Astrocyte (in vitro differentiated cells and primary cell): Measurements from ENCODE around the gene PAK6. TPM values are rescaled to one million over a fixed set of nuclear protein-coding genes. Genes with fewer than 3 reads are reported as not detected.

Experiments used
- DNase-seq: peaks from one replicate; pipeline ENCODE4 v3.0.0-alpha.2; 2010; ENCODE audit warnings: low read depth
- FAIRE-seq: peaks from 2 replicates; lab custom pipeline; 2011; peaks lifted over from hg19 to GRCh38; lab: Jason Lieb, UNC
- H2AFZ ChIP-seq: 2 replicates; pipeline ENCODE4 v1.6.0; 2012; ENCODE audit warnings: low read depth, low read length, inconsistent platforms
- H3K27ac ChIP-seq: 2 replicates; pipeline ENCODE4 v1.5.1; 2011; ENCODE audit warnings: low read depth, low read length, inconsistent platforms
- H3K27me3 ChIP-seq: 2 replicates; pipeline ENCODE4 v1.6.0; 2011; ENCODE audit warnings: low read length, inconsistent platforms; ENCODE audit not compliant: insufficient read depth
- H3K36me3 ChIP-seq: 2 replicates; pipeline ENCODE4 v1.5.1; 2011; ENCODE audit warnings: low read length, inconsistent platforms; ENCODE audit not compliant: insufficient read depth
- H3K4me1 ChIP-seq: 2 replicates; pipeline ENCODE4 v1.5.1; 2011; ENCODE audit warnings: low read length, inconsistent platforms; ENCODE audit not compliant: insufficient read depth
- H3K4me2 ChIP-seq: 2 replicates; pipeline ENCODE4 v1.6.0; 2012; ENCODE audit warnings: low read length, inconsistent platforms
- H3K4me3 ChIP-seq: 2 replicates; pipeline ENCODE4 v1.5.1; 2011; ENCODE audit warnings: low read depth, mild to moderate bottlenecking, low read length, inconsistent platforms; ENCODE audit not compliant: insufficient read depth
- H3K79me2 ChIP-seq: 2 replicates; pipeline ENCODE4 v1.6.0; 2012; ENCODE audit warnings: mild to moderate bottlenecking, low read length, inconsistent platforms; ENCODE audit not compliant: insufficient read depth
- H3K9ac ChIP-seq: 2 replicates; pipeline ENCODE4 v1.6.0; 2012; ENCODE audit warnings: mild to moderate bottlenecking, low read length, inconsistent platforms
- H3K9me3 ChIP-seq: 2 replicates; pipeline ENCODE4 v1.5.1; 2012; ENCODE audit warnings: low read depth, mild to moderate bottlenecking, low read length, inconsistent platforms; ENCODE audit not compliant: insufficient read depth
- H4K20me1 ChIP-seq: 2 replicates; pipeline ENCODE4 v1.6.0; 2012; ENCODE audit warnings: low read length, inconsistent platforms; ENCODE audit not compliant: insufficient read depth
- H3K27ac Mint-ChIP-seq: one replicate; pipeline ENCODE4 v1.8.0; 2021; ENCODE audit warnings: mild to moderate bottlenecking, mixed read lengths; ENCODE audit not compliant: unreplicated experiment
- H3K27me3 Mint-ChIP-seq: one replicate; pipeline ENCODE4 v1.8.0; 2021; ENCODE audit warnings: low read depth, mixed read lengths; ENCODE audit not compliant: unreplicated experiment
- H3K36me3 Mint-ChIP-seq: one replicate; pipeline ENCODE4 v1.8.0; 2021; ENCODE audit warnings: low read depth, mixed read lengths; ENCODE audit not compliant: unreplicated experiment
- H3K4me1 Mint-ChIP-seq: one replicate; pipeline ENCODE4 v1.8.0; 2021; ENCODE audit warnings: low read depth, mixed read lengths; ENCODE audit not compliant: unreplicated experiment
- H3K4me3 Mint-ChIP-seq: one replicate; pipeline ENCODE4 v1.8.0; 2021; ENCODE audit warnings: mild to moderate bottlenecking, moderate library complexity, mixed read lengths; ENCODE audit not compliant: unreplicated experiment
- H3K9me3 Mint-ChIP-seq: one replicate; pipeline ENCODE4 v1.8.0; 2021; ENCODE audit warnings: mild to moderate bottlenecking, mixed read lengths; ENCODE audit not compliant: unreplicated experiment
- EZH2 ChIP-seq: IDR thresholded peaks from 2 replicates; pipeline ENCODE4 v1.6.1; 2012; ENCODE audit warnings: mild to moderate bottlenecking, low read length, inconsistent platforms; ENCODE audit not compliant: insufficient read depth
- total RNA-seq: library from RNA; stranded (reverse); gene quantifications from 2 replicates; pipeline ENCODE4 v1.2.1, GENCODE V29; 2021
- TF ChIP-seq, protein P1 (sequence below): IDR thresholded peaks from 2 replicates; pipeline ENCODE4 v1.5.1; 2011; ENCODE audit warnings: low read depth, mild to moderate bottlenecking, inconsistent platforms, low read length, moderate library complexity; ENCODE audit not compliant: insufficient read depth

Gene PAK6
- total RNA-seq, 1 donor from 2014 or later = 1.1 TPM

DNA sequence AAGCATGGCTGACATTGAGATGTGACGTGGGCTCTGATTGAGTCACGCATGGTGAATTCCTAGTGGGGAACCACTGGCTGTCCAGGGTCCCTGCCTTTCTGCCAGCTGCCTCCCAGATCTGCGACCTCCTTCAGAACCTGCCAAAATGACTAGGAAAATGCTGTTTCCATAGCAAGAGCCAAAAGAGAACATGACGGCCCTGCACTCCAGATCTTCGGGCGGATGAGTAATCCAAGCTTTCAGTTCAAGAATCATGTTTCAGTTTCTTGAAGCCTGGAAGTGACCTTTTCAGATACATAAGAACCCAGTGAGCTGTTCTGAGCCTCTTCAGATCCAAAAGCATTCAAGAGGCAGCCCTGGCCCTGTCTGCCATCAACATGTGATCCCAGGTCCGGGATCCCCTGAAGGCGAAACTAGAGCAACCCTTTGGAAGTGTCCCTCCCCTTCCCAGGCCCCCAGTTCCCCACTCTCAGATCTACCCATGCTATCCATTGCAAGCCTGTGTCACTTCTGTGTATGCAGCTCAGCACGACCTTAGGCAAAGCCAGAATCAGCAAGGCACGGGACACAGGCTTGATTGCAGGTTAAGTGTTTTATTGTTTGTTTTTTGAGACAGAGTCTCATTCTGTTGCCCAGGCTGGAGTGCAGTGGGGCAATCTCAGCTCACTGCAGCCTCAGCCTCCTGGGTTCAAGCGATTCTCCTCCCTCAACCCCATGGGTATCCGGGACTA, 24.3 kb downstream of the PAK6 start:
- no peaks in the 10 kb centered on the region for H3K9me3 ChIP-seq
- DNase-seq (peak; percentile 64), FAIRE-seq (no peak)
- H4K20me1 ChIP-seq = no peaks in the 10 kb centered on the region
- H3K9me3 Mint-ChIP-seq = no peaks in the 10 kb centered on the region
- H3K4me2 ChIP-seq = peak overlapping the region; percentile 1
- H3K4me1 Mint-ChIP-seq = peaks cover 22% of the 10 kb centered on the region
- H3K36me3 Mint-ChIP-seq = peaks cover 3% of the 10 kb centered on the region
- H3K27ac Mint-ChIP-seq = peak overlapping the region; percentile 69
- no peaks in the 10 kb centered on the region for H3K27me3 ChIP-seq
- H3K79me2 ChIP-seq = no peaks in the 10 kb centered on the region
- peaks cover 35% of the 10 kb centered on the region for H3K4me1 ChIP-seq
- peaks cover 4% of the 10 kb centered on the region for H3K27me3 Mint-ChIP-seq
- H3K9ac ChIP-seq = no peak overlapping the region
- no peak for TF ChIP-seq EZH2
- TF ChIP-seq, protein P1, sequence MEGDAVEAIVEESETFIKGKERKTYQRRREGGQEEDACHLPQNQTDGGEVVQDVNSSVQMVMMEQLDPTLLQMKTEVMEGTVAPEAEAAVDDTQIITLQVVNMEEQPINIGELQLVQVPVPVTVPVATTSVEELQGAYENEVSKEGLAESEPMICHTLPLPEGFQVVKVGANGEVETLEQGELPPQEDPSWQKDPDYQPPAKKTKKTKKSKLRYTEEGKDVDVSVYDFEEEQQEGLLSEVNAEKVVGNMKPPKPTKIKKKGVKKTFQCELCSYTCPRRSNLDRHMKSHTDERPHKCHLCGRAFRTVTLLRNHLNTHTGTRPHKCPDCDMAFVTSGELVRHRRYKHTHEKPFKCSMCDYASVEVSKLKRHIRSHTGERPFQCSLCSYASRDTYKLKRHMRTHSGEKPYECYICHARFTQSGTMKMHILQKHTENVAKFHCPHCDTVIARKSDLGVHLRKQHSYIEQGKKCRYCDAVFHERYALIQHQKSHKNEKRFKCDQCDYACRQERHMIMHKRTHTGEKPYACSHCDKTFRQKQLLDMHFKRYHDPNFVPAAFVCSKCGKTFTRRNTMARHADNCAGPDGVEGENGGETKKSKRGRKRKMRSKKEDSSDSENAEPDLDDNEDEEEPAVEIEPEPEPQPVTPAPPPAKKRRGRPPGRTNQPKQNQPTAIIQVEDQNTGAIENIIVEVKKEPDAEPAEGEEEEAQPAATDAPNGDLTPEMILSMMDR = no peak
- no peaks in the 10 kb centered on the region for H3K36me3 ChIP-seq
- peak overlapping the region; percentile 60 for H3K4me3 Mint-ChIP-seq
- H3K27ac ChIP-seq = no peak overlapping the region
- H2AFZ ChIP-seq = no peak overlapping the region
- H3K4me3 ChIP-seq = no peak overlapping the region

GRCh38 chr15:40264321-40265153, 25.7 kb downstream of the PAK6 start:
- no peak overlapping the region for H3K27ac Mint-ChIP-seq
- Histone ChIP-seq H3K4me1 (peaks cover 24% of the 10 kb centered on the region), H3K4me3 (no peak overlapping the region), H3K9me3 (no peaks in the 10 kb centered on the region), H3K79me2 (no peaks in the 10 kb centered on the region), H3K9ac (no peak overlapping the region), H3K27ac (no peak overlapping the region), H3K36me3 (no peaks in the 10 kb centered on the region), H3K27me3 (no peaks in the 10 kb centered on the region), H2AFZ (no peak overlapping the region), H3K4me2 (no peak overlapping the region), H4K20me1 (no peaks in the 10 kb centered on the region)
- no peak for TF ChIP-seq EZH2
- TF ChIP-seq, protein P1 = no peak
- H3K36me3 Mint-ChIP-seq = peaks cover 3% of the 10 kb centered on the region
- H3K27me3 Mint-ChIP-seq = peaks cover 9% of the 10 kb centered on the region
- DNase-seq (no peak), FAIRE-seq (no peak)
- no peak overlapping the region for H3K4me3 Mint-ChIP-seq
- no peaks in the 10 kb centered on the region for H3K9me3 Mint-ChIP-seq
- peaks cover 17% of the 10 kb centered on the region for H3K4me1 Mint-ChIP-seq
